Measurements from ENCODE around the gene MKRN2OS.

MKRN2OS gene, protein sequence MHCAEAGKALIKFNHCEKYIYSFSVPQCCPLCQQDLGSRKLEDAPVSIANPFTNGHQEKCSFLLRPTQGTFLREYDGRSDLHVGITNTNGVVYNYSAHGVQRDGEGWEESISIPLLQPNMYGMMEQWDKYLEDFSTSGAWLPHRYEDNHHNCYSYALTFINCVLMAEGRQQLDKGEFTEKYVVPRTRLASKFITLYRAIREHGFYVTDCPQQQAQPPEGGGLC

GRCh38 chr3:12545473-12545791 lies at the start of gene MKRN2OS:
Gene MKRN2OS (minus strand): TSS chr3:12545499. CDS start chr3:12545464, 35 bp downstream.
- no peak for DNase-seq (ENCODE audit: low spot score)

DNA sequence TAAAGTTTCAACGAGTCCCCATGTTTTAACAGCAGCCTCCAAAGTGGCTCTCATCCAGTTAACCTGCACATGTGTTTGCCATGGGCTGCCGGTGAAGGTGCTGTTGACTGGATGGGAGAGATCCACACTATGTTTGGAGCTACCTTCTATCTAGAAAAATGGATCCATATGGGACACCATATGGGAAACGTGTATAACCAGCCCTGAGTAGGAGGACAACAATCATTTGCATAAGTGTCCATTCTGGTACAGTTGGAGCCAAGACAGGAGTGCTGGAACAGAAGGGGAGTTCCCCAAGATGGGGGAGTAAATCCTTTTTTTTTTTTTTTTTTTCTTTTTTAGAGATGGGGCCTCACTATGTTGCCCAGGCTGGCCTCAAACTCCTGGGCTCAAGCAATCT lies 48.2 kb upstream of the MKRN2OS start:
- DNase-seq (ENCODE audit: low spot score) = no peak

DNA sequence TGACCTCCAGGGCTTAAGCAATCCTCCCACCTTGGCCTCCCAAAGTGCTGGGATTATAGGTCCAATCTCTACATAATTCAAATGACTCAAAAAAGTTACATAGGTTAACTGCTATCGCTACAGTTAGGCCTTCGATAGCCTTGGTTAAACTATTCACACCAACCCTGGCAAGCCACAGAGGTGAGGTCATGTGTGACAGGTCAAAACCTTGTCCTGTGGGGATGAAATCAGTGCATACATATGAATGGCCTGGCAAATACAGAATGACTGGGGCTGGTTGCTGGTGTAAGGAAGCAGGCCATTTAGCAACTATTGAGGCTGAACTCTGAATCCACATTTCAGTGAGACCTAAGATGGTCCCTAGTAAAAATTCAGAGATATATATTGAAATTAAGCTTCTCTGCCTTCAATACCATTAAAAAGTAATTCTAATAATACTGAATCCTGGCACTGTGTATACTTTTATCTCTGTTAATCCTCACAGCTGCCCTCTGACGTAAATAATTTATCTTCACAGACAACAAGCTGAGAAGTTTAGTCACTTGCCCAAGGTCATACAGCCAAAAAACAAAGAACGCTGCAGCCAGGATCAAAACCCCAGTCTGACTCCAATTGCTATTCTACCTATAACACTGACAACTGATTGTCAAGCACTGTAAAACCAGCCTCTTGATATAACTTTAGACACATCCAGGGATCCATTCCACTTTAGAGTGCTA lies 46.9 kb upstream of the MKRN2OS start:
- DNase-seq (ENCODE audit: low spot score) = no peak

DNA sequence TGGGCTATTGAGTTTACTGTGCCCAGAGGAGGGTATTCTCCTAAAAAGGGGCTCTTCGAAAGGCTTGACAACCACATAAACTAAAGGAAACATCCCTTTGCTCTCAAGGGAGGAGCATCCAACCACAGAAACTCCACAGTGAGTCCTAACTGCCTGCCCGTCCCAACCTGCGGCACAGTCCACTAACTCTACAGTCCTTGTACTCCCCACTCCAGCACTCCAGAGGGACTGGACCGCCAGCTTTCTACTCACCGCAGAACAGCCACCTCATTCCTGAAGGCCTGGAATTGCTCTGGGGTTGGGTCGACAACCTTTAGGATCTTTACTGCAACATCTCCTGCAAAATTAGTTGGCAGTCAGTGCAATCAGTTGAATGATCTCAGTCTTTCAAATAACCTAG lies 46.2 kb upstream of the MKRN2OS start:
- DNase-seq (ENCODE audit: low spot score) = no peak

DNA sequence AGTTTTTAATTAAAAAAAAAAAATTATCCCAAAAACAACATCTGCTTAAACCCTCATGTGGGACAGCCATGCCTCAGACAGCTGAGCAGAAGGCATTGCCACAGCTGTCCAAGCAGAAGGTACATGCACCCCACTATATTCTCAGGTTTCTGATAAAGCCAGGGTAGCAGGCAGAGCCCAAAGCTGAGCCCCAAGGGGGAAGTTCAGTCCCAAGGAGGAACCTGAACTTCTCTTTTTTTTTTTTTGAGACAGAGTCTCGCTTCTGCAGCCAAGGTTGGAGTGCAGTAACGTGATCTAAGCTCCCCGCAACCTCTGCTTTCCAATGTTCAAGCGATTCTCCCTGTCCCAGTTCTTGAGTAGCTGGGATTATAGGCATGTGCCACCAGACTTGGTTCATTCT lies 44.8 kb upstream of the MKRN2OS start:
- no peak for DNase-seq (ENCODE audit: low spot score)

DNA sequence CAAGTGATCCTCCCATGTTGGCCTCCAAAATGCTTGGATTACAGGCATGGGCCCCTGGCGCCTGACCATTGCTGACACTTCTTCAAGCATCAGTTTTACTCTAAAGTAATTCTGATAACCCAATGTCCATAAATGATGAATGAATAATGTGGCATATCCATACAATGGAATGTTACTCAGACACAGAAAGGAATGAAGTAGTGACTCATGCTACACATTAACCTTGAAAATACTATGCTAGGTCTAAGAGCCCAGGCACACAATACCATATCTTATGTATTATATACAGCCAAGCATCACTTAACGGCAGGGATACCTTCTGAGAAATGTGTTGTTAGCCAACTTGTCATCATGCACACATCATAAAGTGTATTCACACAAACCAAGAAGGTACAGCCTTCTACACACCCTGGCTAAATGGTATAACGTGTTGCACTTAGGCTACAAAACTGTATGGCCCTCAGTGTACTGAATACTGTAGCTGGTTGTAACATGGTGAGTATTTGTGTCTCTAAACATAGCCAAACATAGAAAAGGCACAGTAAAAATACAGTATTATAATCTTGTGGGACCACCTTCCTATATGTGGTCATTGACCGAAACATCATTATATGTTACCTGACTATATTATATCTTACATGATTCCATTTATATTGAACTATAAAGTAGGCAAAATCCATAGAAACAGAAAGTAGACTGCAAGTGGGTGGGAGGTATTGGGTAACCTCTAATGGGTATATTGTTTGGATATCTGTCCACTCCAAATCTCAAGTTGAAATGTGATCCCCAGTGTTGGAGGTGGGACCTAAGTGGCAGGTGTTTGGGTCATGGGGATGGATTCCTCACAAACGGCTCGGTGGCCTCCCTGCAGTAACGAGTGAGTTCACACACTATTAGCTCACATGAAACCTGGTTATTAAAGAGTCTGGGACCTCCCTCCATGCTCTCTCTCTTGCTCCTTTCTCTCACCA lies 43.0 kb upstream of the MKRN2OS start:
- DNase-seq (ENCODE audit: low spot score) = no peak

GRCh38 chr3:12586403-12586802 lies 41.1 kb upstream of the MKRN2OS start:
- no peak for DNase-seq (ENCODE audit: low spot score)

- no peak for DNase-seq (ENCODE audit: low spot score)
Measured at GRCh38 chr3:12585970-12586369, 40.7 kb upstream of the MKRN2OS start.

GRCh38 chr3:12585181-12585580 lies 39.9 kb upstream of the MKRN2OS start:
- DNase-seq (ENCODE audit: low spot score) = no peak

GRCh38 chr3:12584083-12584482 lies 38.8 kb upstream of the MKRN2OS start:
- DNase-seq (ENCODE audit: low spot score) = no peak

DNA sequence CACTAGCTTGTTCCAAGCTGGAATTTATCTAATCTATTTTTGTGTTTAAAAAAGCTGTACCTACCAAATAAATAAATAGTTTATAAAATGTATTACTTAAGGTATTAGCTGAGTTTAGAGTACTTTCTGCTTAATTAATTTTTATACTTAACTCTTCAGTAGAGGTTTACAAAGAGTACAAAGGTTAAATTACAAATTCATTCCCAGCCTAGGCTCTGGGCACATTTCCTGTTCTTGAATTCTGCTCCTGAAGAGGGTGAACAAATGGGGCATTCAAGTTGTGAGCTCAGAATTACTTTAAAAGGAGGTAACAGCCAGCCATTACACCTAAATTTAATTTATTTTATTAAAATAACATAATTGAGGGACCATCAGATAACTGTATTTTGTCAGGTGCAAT lies 38.0 kb upstream of the MKRN2OS start:
- DNase-seq (ENCODE audit: low spot score) = no peak

GRCh38 chr3:12582730-12583129 lies 37.4 kb upstream of the MKRN2OS start:
- DNase-seq (ENCODE audit: low spot score) = no peak

GRCh38 chr3:12579905-12580304 lies 34.6 kb upstream of the MKRN2OS start:
- no peak for DNase-seq (ENCODE audit: low spot score)

- DNase-seq (ENCODE audit: low spot score) = no peak
Measured at GRCh38 chr3:12579456-12579855, 34.2 kb upstream of the MKRN2OS start.

- DNase-seq (ENCODE audit: low spot score) = no peak
Measured at GRCh38 chr3:12578742-12579141, 33.4 kb upstream of the MKRN2OS start.

GRCh38 chr3:12577379-12577778 lies 32.1 kb upstream of the MKRN2OS start:
- DNase-seq (ENCODE audit: low spot score) = no peak

- DNase-seq (ENCODE audit: low spot score) = no peak
Measured at GRCh38 chr3:12574661-12575060, 29.4 kb upstream of the MKRN2OS start.

DNA sequence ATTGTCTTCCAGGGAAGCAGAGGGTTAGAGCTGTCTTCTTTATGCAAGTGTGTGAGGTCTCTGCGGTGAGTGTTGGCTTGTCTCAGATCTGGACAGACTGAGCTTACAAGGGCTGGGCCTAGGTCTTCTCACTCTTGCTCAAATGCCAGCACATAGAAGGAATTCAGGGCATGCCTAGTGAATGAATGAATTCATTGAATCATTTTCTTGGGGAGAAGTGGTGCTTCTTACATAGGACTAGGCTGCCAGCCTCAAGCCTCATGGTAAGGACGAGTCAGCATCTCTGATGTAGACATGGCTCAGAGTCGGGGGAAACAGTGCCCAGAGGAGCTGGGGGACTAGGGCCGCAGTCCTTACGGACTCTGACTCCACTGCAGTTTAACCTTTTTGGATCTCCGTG lies 28.8 kb upstream of the MKRN2OS start:
- DNase-seq (ENCODE audit: low spot score) = no peak

DNA sequence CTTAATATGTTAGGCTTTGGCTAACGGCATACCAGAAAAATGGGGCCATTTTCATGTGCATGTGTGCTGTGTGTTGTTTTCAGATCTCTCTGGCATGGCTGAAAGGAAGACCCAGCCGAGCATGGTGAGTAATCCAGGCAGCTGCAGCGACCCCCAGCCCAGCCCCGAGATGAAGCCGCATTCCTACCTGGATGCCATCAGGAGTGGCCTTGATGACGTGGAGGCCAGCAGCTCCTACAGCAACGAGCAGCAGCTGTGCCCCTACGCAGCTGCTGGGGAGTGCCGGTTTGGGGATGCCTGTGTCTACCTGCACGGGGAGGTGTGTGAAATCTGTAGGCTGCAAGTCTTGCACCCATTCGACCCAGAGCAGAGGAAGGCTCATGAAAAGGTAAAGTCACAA lies 26.7 kb upstream of the MKRN2OS start:
- no peak for DNase-seq (ENCODE audit: low spot score)

GRCh38 chr3:12569836-12570235 lies 24.5 kb upstream of the MKRN2OS start:
- no peak for DNase-seq (ENCODE audit: low spot score)

- no peak for DNase-seq (ENCODE audit: low spot score)
Measured at GRCh38 chr3:12568747-12569146, 23.4 kb upstream of the MKRN2OS start.

DNA sequence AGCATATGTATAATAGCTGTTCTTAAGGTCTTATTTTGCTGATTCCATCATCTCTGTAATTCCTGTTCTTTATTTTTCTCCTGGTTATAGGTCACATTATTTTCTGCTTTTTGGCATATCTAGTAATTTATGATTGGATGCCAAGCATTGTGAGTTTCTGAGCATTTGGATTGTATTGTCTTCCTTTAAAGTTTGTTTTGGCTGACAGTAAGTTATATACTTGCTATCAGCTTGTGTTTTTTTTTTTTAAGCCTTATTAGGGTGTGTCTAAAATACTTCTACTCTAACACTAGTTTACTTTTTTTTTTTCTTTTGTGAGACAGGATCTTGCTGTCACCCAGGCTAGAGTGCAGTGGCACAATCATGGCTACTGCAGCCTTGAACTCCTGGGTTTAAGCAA lies 21.7 kb upstream of the MKRN2OS start:
- DNase-seq (ENCODE audit: low spot score) = no peak

- DNase-seq (ENCODE audit: low spot score) = no peak
Measured at GRCh38 chr3:12562451-12562850, 17.2 kb upstream of the MKRN2OS start.
